Activated naive CD4-positive, alpha-beta T cell treated with anti-CD3 and anti-CD28 coated beads, Interleukin-2, amount 50 U/mL, for 24 hours (primary cell): Measurements from ENCODE around the gene CLIP3.
"Not testable (repeated sequence)": the region's sequence is repeated elsewhere in the genome, so short reads cannot be mapped to it uniquely, and the experiment has no call there.

ENCODE experiments used
- H3K27ac Mint-ChIP-seq: one replicate; pipeline ENCODE4 v1.8.0; 2021; ENCODE audit warnings: mild to moderate bottlenecking, mixed read lengths
- H3K27me3 Mint-ChIP-seq: one replicate; pipeline ENCODE4 v1.8.0; 2021; ENCODE audit warnings: mixed read lengths
- H3K36me3 Mint-ChIP-seq: one replicate; pipeline ENCODE4 v1.8.0; 2021; ENCODE audit warnings: mixed read lengths
- H3K4me1 Mint-ChIP-seq: one replicate; pipeline ENCODE4 v1.8.0; 2021; ENCODE audit warnings: mixed read lengths
- H3K4me3 Mint-ChIP-seq: one replicate; pipeline ENCODE4 v1.8.0; 2021; ENCODE audit warnings: mild to moderate bottlenecking, mixed read lengths
- H3K9me3 Mint-ChIP-seq: one replicate; pipeline ENCODE4 v1.8.0; 2021; ENCODE audit warnings: mixed read lengths

Gene CLIP3

DNA sequence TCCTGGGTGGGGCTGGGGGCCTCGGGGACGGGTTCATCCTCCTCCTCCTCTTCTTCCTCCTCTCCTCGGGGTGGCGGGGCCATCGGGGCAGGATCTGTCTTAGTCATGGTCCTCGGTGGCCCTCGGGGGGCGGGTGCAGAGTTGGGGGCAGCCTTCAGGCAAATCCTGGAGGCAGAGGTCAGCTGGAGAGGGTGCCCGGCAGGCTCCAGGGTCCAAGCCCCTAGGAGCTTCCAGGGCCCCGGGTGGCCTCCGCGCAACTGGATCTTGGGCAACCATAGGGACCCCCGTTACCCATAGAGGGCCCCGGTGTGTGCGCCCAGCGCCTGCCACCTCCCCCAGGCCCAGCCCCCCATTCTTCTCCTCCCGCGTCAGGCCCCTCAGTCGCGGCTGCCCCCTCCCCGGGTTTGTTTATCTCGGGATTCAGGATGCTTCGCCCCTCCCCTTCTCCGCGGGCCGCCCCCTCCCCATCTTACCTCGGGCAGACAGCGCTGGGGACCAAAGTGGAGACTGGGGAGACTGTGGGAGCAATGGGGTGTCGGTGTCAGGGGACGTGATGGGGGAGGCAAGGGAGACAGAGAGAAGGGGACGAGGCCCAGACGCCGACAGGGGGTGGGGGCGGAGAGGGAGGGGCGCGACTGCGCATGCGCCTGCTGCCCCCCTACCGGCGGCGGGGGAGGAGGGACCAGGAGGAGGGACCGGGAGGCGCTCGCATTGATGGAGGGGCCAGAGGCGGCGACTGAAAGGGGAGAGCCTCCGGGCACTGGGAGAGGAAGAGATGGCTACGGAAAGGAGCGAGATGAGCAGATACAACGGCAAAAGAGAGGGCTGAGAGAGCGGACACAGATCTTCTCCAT is at the start of gene CLIP3:
Gene CLIP3, minus strand, starts transcription at position 623 of the 854 bp plus-strand sequence. Its CDS starts 516 bp downstream, at position 107.
- Mint-ChIP-seq H3K36me3 (peaks cover 19% of the 10 kb centered on the region), H3K4me1 (peaks cover 34% of the 10 kb centered on the region), H3K4me3 (peak within 1 kb of the TSS; percentile 57), H3K27ac (no peak within 1 kb of the TSS), H3K9me3 (no peaks in the 10 kb centered on the region), H3K27me3 (peaks cover 2% of the 10 kb centered on the region)

DNA sequence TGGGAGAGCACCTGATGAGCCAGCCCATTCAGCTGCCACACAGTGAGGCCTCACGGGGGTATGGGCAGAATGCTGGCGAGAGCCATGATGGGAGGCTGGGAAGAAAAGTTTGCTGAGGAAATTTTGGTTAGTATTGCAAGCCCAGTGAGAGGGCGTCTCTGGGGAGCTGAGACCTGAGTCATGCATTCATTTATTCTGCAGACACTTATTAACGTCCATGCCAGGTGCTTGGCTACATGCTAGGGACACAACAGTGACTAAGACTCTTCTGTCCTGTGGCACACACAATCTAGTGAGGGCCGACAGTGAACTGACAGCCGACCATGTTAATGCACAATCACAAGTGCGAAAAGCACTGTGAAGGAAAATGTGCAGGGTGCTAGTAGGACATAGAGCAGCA is 49.2 kb upstream of the CLIP3 start:
- no peaks in the 10 kb centered on the region for H3K27me3 Mint-ChIP-seq
- H3K36me3 Mint-ChIP-seq, result peaks cover 5% of the 10 kb centered on the region
- no peak overlapping the region for H3K27ac Mint-ChIP-seq
- H3K9me3 Mint-ChIP-seq, result no peaks in the 10 kb centered on the region
- H3K4me3 Mint-ChIP-seq, result no peak overlapping the region
- H3K4me1 Mint-ChIP-seq, result no peaks in the 10 kb centered on the region

DNA sequence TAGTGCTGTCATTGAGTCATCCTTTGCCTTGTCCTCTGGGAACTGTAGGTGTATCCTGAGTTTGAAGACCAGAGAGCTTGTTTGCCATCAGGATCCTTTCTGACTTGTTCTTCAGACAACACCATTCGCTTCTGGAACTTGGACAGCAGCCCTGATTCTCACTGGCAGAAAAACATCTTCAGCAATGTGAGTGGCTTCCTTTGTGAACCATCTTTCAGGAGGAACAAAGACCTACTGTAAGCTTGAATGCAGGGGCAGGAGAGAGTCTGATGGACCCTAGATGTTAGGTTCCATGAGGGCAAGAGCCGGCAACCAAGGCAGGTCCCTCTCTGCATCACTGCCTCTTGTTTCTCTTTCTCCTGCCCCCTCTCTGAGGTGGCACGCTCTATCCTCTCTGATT is 48.7 kb upstream of the CLIP3 start:
- H3K4me3 Mint-ChIP-seq, result no peak overlapping the region
- no peak overlapping the region for H3K27ac Mint-ChIP-seq
- no peaks in the 10 kb centered on the region for H3K4me1 Mint-ChIP-seq
- no peaks in the 10 kb centered on the region for H3K9me3 Mint-ChIP-seq
- peaks cover 5% of the 10 kb centered on the region for H3K36me3 Mint-ChIP-seq
- H3K27me3 Mint-ChIP-seq, result no peaks in the 10 kb centered on the region

- H3K36me3 Mint-ChIP-seq, result peaks cover 8% of the 10 kb centered on the region
- no peaks in the 10 kb centered on the region for H3K9me3 Mint-ChIP-seq
- H3K4me1 Mint-ChIP-seq, result no peaks in the 10 kb centered on the region
- no peak overlapping the region for H3K4me3 Mint-ChIP-seq
- no peaks in the 10 kb centered on the region for H3K27me3 Mint-ChIP-seq
- H3K27ac Mint-ChIP-seq, result no peak overlapping the region
Observed at GRCh38 chr19:36079389-36079945, 46.8 kb upstream of the CLIP3 start.

DNA sequence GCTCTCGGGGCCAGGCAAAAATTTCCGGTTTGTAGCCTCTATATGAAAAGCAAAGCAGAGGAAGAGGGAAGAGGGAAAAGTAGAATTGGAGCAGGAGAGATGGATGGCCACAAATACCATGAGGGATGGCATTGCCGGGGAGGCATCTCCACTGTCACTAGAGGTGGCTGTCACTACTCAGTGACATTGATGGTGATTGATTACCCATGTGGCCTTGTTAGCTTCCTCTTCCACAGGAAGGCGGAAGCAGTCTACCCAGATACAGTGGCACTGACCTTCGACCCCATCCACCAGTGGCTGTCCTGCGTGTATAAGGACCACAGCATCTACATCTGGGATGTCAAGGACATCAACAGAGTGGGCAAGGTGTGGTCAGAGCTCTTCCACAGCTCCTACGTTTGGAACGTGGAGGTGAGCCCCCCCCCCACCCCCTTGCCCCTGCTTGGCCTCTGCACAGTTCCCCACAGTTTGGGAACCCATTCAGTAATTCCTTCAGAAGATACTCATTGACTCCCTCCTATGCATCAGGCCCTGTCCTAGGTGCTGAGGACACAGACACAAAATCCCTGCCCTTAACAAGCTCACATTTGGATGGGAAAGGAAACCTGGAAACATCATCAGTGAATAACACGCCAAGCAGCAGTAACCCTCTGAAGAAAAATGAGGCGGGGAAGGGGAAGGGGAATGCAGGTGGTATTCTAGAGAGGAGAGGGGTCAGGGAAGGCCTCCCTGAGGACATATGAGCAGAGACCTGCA is 40.6 kb upstream of the CLIP3 start:
- no peak overlapping the region for H3K4me3 Mint-ChIP-seq
- H3K27ac Mint-ChIP-seq, result no peak overlapping the region
- H3K36me3 Mint-ChIP-seq, result peaks cover 3% of the 10 kb centered on the region
- no peaks in the 10 kb centered on the region for H3K27me3 Mint-ChIP-seq
- H3K4me1 Mint-ChIP-seq, result no peaks in the 10 kb centered on the region
- no peaks in the 10 kb centered on the region for H3K9me3 Mint-ChIP-seq

- H3K27ac Mint-ChIP-seq, result no peak overlapping the region
- no peaks in the 10 kb centered on the region for H3K4me1 Mint-ChIP-seq
- peaks cover 3% of the 10 kb centered on the region for H3K36me3 Mint-ChIP-seq
- H3K9me3 Mint-ChIP-seq, result no peaks in the 10 kb centered on the region
- H3K27me3 Mint-ChIP-seq, result no peaks in the 10 kb centered on the region
- no peak overlapping the region for H3K4me3 Mint-ChIP-seq
Observed at GRCh38 chr19:36072081-36072480, 39.4 kb upstream of the CLIP3 start.

GRCh38 chr19:36068810-36069499 is 36.3 kb upstream of the CLIP3 start:
- not testable (repeated sequence) for H3K9me3 Mint-ChIP-seq, H3K36me3 Mint-ChIP-seq, H3K27me3 Mint-ChIP-seq, H3K4me1 Mint-ChIP-seq, H3K27ac Mint-ChIP-seq, H3K4me3 Mint-ChIP-seq

- H3K4me1 Mint-ChIP-seq, result no peaks in the 10 kb centered on the region
- no peaks in the 10 kb centered on the region for H3K9me3 Mint-ChIP-seq
- H3K4me3 Mint-ChIP-seq, result no peak overlapping the region
- no peak overlapping the region for H3K27ac Mint-ChIP-seq
- H3K36me3 Mint-ChIP-seq, result no peaks in the 10 kb centered on the region
- no peaks in the 10 kb centered on the region for H3K27me3 Mint-ChIP-seq
Observed at GRCh38 chr19:36067681-36068080, 35.0 kb upstream of the CLIP3 start.

GRCh38 chr19:36064826-36065225 is 32.2 kb upstream of the CLIP3 start:
- no peaks in the 10 kb centered on the region for H3K36me3 Mint-ChIP-seq
- H3K9me3 Mint-ChIP-seq, result no peaks in the 10 kb centered on the region
- no peaks in the 10 kb centered on the region for H3K27me3 Mint-ChIP-seq
- H3K4me1 Mint-ChIP-seq, result no peaks in the 10 kb centered on the region
- no peak overlapping the region for H3K4me3 Mint-ChIP-seq
- H3K27ac Mint-ChIP-seq, result no peak overlapping the region

GRCh38 chr19:36061367-36061766 is 28.7 kb upstream of the CLIP3 start:
- Mint-ChIP-seq H3K36me3 (no peaks in the 10 kb centered on the region), H3K9me3 (no peaks in the 10 kb centered on the region), H3K4me1 (no peaks in the 10 kb centered on the region), H3K27ac (no peak overlapping the region), H3K27me3 (no peaks in the 10 kb centered on the region), H3K4me3 (no peak overlapping the region)

DNA sequence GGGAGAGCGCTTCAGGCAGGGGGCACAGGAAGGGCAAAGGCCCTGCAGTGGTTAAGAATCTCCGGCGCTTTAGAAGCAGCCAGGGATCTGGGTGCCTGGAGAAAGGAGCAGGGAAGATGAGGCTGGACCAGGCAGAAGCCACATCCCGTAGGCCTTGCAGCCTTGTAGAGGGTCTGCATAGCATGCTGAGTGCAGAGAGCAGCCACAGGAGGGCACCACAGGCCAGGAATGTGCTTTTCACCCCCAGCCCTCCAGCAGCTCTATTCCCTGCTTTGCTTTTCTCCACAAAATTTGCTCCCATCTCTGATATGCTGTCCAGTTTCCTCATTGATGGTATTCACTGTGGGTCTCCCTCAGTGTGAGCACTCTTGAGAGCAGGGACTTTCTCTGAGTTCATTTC is 27.8 kb upstream of the CLIP3 start:
- Mint-ChIP-seq H3K27me3 (no peaks in the 10 kb centered on the region), H3K4me1 (peaks cover 5% of the 10 kb centered on the region), H3K4me3 (no peak overlapping the region), H3K9me3 (no peaks in the 10 kb centered on the region), H3K36me3 (no peaks in the 10 kb centered on the region), H3K27ac (no peak overlapping the region)

- Mint-ChIP-seq H3K9me3 (no peaks in the 10 kb centered on the region), H3K4me3 (no peak overlapping the region), H3K4me1 (peaks cover 8% of the 10 kb centered on the region)
Observed at GRCh38 chr19:36059180-36059910, 26.7 kb upstream of the CLIP3 start.

DNA sequence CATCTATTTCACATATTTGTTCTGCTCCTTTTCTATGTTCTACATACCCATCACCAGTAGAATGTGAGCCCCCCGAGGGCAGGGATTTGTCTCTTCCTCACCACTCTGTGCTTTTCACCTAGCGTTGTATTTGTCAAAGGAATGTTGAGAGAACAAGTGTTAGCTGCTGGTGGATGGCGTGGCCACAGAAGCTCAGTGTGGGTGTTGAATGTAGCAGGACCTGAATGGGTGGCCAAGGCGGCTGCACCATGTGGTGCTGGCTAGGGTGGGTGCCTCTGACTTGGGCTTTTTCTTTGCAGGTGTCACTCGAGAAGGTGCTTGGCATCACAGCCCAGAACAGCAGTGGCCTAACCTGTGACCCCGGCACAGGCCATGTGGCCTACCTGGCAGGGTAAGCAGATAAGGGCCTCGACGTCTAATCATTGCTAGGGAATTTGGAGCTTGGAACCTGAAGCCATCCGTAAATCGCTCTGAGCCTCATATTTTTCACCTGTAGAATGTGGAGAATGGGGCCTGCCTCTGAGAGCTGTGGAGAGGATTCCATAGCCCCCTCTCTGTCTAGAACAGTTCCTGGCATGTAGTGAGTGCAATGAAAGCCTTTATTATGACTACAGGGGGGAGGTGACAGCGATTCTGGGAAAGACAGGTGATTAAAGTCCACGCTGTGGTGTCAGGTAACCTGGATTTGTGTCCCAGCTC is 26.0 kb upstream of the CLIP3 start:
- Mint-ChIP-seq H3K4me3 (no peak overlapping the region), H3K27me3 (no peaks in the 10 kb centered on the region), H3K9me3 (no peaks in the 10 kb centered on the region), H3K36me3 (no peaks in the 10 kb centered on the region), H3K27ac (no peak overlapping the region), H3K4me1 (peaks cover 12% of the 10 kb centered on the region)

More at GRCh38 chr19:36059180-36059910, 26.7 kb upstream of the CLIP3 start:
- H3K36me3 Mint-ChIP-seq, result no peaks in the 10 kb centered on the region
- H3K27ac Mint-ChIP-seq, result no peak overlapping the region
- H3K27me3 Mint-ChIP-seq, result no peaks in the 10 kb centered on the region

DNA sequence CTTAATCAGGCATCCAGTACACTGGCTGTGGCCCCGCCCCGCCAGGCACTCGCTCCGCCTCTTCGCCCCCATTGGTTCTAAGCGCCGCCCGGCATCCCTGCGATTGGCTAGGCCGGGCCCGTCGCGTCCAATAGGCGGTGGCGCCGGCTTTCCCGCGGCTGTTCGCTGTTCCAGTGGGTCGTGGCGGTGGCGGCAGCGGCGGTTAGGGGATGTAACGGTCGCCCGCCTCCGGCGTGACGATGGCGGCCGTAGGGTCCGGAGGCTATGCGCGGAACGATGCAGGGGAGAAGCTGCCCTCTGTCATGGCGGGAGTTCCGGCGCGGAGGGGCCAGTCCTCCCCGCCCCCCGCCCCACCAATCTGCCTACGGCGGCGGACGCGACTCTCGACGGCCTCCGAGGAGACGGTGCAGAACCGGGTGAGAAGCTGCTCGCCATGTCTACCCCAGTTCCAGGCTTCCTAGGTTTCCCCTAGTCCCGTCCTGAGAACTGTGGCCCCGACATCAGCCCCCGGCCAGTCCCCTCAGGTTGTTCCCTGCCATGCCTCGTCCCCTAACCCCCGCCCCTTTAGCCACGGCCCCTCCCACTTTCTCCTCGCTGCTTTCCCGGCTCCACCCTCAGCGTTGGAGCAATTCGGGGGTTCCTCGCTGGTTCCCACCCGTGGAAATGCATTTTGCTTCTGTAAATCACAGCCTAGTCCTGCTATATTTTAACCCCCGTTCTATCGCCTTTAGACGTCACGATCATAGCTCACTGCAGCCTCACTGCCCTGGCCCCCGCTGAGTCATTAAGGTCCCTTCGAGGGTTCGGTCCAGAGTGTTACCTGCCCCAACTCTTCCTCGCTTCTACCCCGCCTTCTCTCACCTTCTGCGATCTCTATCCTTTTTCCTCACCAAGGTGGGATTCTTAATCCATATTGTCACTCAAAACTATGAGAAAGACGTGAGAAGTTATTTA is 22.3 kb upstream of the CLIP3 start, which contains the start of gene WDR62:
Gene WDR62, plus strand, starts transcription at position 165 of the 954 bp plus-strand sequence. Its CDS starts 75 bp downstream, at position 240.
- Mint-ChIP-seq H3K27me3 (no peaks in the 10 kb centered on the region), H3K4me3 (peak within 1 kb of the TSS; percentile 98), H3K9me3 (no peaks in the 10 kb centered on the region), H3K4me1 (peaks cover 15% of the 10 kb centered on the region), H3K36me3 (no peaks in the 10 kb centered on the region), H3K27ac (peak within 1 kb of the TSS; percentile 97)
